Left ventricle myocardium superior (tissue), 1 donor: Measurements from ENCODE around the gene MACROD2. TPM values are rescaled to one million over a fixed set of nuclear protein-coding genes. Genes with fewer than 3 reads are reported as not detected.
A peak's percentile ranks its signal among the peaks of the same experiment; 100 is the strongest.

Experiments used
- ATAC-seq: fragments of 200-7000 bp; cut with Tn5 transposase; one replicate; pipeline ENCODE4 v1.9.1; 2020; ENCODE audit warnings: mild to moderate bottlenecking, moderate library complexity
- DNase-seq: peaks from one replicate; pipeline ENCODE4 v3.0.0-alpha.2; 2020
- intact Hi-C: fragments of 100-400 bp; cut with micrococcal nuclease; formaldehyde crosslinking; loops from one replicate; pipeline ENCODE4 v1.11.0; 2022
- total RNA-seq: library from RNA; stranded (reverse); fragmentation: NEBNext Ultra II Directional; extraction: Animal tissue kit (Norgen Biotek cat#: 25700); gene quantifications from one replicate; pipeline ENCODE4 v1.2.1, GENCODE V29; 2021
- donor health status: DM: no; HTN: yes; CAD: no; lungs with severe emphysema.

Gene MACROD2
- total RNA-seq, 1 donor from 2014 or later: 3.5 TPM

DNA sequence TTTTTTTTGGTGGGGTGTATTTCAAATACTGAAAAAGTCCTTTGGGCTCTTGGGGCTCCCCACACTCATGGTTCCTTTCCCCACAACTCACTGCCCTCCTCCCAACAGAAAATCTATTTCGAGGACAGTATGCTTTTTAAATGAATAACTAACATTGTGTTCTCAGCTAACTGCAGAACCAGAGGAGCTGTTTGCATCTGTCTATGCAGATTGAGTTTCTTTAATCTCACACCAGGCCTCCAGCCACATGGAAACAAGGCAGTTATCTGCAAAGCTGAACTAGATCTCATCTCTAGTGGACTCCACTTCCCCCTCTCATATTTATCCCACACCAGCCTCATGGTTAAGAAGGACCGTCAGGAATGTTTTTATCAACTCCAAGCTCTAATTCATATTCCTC is 1622.8 kb downstream of the MACROD2 start:
- ATAC-seq (no peak), DNase-seq (no peak)
- intact Hi-C loops: no loop called here

DNA sequence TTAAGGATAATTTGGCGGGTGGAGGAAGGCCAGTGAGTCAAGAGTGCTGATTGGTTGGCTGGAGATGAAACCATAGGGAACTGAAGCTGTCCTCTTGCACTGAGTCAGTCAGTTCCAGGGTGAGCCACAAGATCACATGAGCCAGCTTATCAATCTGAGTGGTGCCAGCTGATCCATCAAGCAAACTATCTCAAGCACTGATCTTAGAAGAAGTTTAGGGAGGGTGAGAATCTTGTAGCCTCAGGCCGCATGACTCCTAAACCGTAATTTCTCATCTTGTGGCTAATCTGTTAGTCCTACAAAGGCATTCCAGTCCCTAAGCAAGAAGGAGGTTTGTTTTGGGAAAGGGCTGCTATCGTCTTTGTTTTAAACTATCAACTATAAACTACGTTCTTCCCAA is 1623.6 kb downstream of the MACROD2 start:
- no peak for DNase-seq
- ATAC-seq: no peak
- intact Hi-C loops: no loop called here

DNA sequence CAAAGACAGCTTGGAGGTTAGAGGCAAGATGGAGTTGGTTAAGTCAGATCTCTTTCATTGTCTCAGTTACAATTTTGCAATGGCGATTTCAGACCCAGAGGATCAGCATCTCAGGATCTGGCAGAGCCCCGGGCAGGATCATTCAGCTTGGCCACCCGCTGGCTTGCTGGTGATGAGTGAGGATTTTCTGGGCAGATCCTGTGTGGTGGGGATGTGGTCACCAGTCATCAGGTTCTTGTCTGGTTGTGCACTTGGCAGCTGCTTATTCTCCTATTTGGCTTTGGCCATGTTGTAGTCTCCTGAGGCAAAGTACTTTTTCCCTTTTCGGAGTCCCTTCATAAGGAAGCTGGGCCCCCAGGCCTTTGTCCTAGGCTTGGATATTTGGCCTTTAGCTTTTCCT is 1624.0 kb downstream of the MACROD2 start:
- DNase-seq: no peak
- intact Hi-C loops: no loop called here
- ATAC-seq: no peak

DNA sequence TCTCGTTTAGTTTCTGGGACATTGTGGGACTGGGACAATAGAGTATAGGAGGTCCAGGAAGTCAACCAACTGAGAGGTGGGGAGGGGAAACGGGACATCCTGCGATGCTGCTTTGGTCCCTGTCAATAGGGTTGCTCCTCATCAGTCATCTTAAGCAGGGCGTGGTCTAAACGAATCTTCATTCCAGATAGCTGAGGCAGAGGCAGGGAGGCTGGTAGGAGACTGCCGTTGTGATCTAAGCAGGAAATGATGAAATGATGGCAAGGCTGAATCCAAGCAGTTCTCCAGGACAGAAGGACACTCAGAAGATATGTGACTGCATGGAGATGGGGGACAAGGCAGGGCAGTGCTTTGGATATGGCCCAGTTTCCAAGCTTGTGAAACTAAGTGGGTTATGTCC is 1624.5 kb downstream of the MACROD2 start:
- DNase-seq: no peak
- ATAC-seq: no peak
- intact Hi-C loops: no loop called here

DNA sequence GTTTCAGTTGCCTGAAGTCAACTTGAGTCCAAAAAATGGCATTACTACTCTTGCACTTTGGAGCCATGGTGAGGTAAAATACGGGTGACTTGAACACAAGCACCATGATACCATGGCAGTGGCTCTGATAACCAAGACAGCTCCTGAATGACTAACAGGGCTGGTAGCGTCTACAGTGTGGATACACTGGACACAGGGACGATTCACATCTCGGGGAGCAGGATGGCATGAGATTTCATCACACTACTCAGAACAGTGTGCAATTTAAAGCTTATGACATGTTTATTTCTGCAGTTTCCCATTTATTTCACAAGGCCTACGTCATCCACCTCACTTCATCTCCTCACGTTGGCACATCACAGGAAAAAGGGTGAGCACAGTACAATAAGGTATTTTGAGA is 1627.1 kb downstream of the MACROD2 start:
- intact Hi-C loops: no loop called here
- ATAC-seq (no peak), DNase-seq (no peak)

DNA sequence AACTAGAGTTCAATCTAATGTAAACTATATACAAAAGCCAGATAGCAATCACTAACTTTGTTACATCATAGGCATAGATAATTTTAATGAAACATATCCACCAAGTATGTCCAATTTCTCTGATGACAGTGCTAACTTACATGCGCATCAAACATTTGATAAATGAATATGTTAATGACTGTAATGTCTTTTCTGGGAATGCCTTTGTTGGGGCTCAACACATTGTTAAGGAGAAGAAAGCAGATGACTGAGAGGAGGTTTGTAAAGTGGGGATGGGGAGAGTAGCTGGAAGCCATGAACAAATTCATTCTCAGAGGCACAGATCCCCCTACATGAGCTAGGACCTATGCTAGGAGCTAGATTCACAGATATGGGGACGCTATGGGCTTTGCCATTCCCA is 1627.9 kb downstream of the MACROD2 start:
- no peak for DNase-seq
- intact Hi-C loops: no loop called here
- no peak for ATAC-seq

DNA sequence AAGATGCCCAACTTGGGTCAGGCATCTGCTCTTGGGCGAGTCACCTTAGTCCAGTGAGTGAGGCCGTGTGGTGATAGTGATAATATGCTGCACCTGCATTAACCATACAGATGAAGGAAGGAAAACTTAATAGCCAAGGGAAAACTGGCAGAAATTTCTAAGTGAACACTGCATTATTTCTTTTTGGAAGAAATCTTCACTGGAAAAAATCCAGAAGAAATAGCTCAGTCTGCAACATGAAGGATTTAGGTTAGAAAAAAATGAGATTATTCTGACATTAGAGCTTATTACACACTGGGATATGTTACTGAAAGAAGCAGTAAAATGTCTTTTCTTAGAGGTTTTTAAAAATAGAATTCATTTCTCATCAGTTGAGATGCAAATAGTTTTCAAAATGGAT is 1630.7 kb downstream of the MACROD2 start:
- no peak for ATAC-seq
- no peak for DNase-seq
- intact Hi-C loops: no loop called here

DNA sequence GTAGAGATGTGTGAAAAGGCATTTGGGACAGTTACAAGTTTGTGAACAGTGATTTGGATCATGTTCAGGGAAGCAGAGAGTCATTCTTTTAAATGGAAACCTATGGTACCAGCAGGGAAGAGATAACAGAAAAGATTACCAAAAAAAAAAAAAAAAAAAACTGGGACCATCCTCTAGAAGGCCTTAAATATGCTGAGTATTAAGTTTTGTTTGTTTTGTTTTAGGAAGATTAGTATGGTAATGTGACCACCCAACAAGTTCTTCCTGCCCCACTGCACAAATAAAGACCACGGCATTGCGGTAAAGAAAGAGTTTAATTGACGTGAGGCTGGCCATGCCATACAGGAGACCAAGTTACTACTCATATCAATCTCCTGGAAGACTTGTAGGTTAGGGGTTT is 1631.8 kb downstream of the MACROD2 start:
- intact Hi-C loops: no loop called here
- DNase-seq (no peak), ATAC-seq (no peak)

DNA sequence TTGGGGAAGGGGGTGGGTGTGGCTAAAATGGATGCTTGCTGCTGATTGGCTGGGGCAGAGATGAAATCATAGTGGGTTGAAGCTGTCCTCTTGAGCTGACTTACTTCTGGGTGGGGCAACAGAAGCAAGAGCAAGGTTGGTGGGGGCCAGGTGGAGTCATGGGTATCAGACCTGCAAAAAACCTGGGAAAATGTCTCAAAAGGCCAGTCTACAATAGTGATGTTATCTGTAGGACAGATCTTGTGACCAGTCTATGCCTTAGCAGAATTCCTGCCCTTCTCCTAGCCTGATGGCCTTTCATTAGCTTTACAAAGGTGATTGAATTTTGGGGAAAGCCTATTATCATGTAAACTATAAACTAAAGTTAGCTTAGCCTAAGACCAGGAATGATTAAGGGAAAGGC is 1632.2 kb downstream of the MACROD2 start:
- DNase-seq: no peak
- intact Hi-C loops: no loop called here
- no peak for ATAC-seq

DNA sequence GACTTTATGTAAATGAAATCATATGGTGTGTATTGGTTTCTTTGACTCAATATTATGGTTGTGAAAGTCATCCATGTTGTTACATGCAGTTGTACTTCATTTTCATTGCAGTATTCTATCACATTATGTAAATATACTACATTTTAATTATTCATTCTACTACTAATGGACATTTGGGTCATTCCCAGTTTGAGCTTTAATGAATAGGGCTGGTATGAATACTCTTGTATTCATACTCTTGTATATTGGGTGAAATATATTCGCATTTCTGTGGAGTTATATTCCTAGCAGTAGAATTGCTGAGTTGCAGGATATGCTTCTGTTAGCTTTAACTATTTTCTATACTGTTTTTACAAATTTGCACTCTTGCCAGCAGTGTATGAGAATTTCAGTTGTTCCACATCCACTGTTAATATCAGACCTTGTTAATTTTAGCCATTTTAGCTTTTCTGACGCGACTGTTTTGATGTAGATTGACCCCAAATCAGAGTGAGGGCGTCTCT is 1633.6 kb downstream of the MACROD2 start:
- DNase-seq (no peak), ATAC-seq (no peak)
- intact Hi-C loops: no loop called here

DNA sequence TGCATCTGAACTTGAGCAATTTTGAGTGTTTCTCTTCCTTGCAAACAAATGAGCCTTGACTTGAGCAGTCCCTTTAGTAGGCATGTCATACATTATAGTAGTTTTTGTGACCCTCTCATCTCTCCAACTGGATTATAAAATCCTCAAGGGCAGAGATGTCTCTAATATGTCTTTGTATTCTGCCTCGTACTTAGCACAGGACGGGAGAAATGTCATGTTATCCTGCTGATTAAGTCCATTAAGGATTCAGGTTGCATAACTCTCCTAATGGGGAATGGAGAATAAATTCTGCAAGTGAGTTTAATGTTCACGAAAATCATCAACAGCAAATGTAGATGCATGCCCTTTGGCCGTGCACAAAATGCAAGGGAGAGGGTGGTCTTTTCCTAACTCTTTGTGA is 1635.0 kb downstream of the MACROD2 start:
- DNase-seq (no peak), ATAC-seq (no peak)
- intact Hi-C loops: no loop called here

DNA sequence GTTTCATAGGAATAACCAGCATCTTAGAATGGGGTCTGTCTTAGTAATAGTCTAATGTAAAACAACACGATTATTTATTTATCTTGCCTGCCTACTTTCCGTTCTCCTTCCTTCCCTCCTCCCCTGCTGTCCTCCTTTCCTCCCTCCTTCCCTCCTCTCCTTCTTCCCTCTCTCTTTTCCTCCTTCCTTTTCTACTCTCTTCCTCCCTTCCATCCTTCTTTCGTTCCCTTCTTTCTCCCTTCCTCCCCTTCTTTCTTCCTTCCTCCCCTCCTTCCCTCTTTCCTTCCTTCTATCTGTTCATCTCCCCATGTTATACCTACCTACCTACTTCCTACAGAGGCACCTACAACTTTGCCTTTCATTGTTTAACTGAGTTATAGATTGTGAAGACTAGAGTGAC is 1637.4 kb downstream of the MACROD2 start:
- intact Hi-C loops: no loop called here
- no peak for DNase-seq
- no peak for ATAC-seq

DNA sequence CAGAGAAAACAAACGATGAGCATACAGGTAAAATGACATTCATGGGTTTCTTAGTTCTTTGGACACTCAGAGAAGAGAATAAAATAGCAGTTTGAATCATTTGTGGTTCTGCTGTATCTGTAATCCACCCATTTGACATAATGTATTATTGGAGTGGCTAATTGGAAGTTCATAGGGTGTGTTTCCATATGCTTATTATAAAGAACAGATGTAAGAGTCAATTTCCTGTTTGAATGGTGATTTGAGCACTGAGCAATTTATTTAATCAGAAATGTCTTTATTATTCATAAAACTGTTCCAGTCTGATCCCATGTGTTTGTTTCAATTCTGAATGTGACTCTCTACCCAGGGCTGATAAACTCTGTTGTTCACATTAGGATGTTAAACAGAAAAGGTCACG is 1638.8 kb downstream of the MACROD2 start:
- DNase-seq: no peak
- intact Hi-C loops: no loop called here
- ATAC-seq: no peak

DNA sequence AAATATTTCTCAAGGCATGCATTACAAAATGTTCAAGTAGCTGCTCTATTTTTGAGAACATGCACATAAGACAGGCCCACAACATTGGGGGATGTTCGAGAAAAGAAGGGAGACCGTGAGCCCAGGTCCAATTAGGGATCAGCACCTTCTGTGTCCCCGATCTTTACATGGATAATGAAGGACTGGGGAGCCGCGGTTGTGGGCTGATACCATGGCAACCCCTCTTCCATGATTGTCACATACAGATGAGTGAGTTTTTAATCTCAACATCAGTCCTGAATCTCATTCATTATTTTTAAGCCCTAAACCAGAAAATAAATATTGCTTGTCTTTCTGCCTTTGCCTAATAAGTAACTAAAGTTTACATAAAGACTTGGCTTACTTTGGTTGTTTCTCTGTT is 1642.2 kb downstream of the MACROD2 start:
- ATAC-seq (no peak), DNase-seq (no peak)
- intact Hi-C loops: no loop called here

DNA sequence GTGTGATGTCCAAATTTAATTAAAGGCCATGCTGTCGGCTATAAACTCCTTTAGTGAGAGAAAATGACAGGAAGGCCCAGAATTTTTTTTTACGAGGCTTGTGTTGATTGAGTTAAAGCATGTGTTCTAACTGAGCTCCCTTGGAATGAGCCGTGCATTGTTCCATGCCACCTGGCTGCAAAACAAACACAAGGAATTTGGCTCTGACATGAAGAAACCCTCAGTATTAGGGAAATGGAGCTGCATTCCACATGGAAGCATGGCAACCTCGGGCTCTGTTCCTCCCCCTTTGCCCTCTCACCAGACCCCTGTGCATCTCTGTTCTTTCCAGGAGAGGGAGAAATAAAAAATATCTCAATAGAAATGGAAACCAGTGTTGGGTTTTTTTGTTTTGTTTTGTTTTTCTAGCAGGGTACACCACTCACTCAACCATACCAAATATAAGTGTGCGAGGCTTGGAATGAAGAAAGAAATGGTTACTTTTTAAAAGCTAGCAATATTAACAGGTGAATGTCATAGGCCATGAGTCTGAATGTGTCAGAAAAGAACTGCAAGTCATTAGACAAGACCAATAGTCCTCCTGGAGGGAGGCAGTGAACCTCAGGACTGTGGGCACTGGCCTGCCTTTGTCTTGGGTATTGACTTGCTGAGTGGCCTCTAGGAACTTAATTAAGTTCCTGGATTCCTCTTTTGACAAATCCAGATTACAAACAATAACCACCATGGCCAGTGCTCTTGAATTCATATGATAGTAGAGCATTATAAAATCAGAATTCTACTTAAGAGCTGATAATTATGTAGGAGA is 1642.8 kb downstream of the MACROD2 start:
- intact Hi-C loops: no loop called here

DNA sequence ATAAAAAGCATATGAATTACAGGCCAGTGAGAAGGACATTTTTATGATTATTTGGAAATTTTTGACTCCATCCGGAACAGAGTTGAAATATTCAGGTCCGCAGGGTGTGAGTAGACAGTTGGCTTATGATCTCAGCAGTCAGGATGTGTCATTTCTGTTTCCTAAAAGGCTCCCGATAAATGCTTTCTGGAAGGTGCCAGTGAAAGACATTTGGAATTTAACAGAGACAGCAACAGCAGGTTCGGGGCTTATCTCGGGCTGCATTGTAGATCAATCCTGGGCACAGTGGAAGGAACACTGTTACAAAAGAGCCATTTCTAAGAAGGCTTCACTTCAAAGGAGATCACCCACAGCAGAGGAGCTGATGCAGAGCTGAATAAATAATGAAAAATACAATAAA is 1643.5 kb downstream of the MACROD2 start:
- ATAC-seq: no peak
- intact Hi-C loops: no loop called here

More for the DNA sequence above, 1642.8 kb downstream of the MACROD2 start:
- DNase-seq (no peak), ATAC-seq (peak; percentile 24)

DNA sequence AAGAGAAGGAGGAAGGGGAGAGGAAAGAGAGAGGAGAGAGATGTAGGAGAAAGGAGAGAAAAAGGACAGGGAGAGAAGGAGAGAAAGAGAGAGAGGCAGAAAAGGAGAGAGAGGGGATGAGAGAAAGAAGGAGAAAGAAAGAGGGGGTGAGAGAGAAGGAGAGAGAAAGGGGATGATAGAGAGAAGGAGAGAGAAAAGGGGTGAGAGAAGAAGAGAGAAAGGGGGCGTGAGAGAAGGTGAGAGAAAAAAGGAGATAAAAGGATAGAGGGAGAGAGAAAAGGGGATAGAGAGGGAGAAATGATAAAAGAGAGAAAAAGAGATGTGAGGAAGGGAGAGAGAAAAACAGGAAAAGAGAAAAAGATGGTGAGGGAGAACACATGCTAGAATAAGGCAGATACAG is 1644.5 kb downstream of the MACROD2 start:
- intact Hi-C loops: no loop called here
- ATAC-seq (no peak), DNase-seq (no peak)

More for the DNA sequence above, 1643.5 kb downstream of the MACROD2 start:
- no peak for DNase-seq

DNA sequence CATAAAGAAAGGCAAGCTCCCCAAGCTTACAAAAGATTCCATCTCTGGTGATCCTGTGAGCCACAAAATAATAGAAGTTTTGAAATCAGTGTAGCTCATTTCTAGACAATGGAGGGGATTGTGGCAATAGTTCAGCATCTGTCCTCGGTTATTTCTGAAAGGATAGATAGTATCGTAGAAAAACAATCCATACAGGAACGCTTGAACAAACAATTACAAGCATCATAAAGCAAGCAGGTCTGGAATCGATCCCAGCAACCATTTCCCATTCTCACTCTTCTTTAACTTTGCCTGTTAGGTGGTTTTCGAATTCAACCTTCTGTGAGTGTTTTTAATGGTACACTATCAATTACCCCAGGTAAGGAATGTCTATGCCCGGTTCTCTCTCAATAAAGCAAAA is 1646.8 kb downstream of the MACROD2 start:
- ATAC-seq (no peak), DNase-seq (no peak)
- intact Hi-C loops: no loop called here

DNA sequence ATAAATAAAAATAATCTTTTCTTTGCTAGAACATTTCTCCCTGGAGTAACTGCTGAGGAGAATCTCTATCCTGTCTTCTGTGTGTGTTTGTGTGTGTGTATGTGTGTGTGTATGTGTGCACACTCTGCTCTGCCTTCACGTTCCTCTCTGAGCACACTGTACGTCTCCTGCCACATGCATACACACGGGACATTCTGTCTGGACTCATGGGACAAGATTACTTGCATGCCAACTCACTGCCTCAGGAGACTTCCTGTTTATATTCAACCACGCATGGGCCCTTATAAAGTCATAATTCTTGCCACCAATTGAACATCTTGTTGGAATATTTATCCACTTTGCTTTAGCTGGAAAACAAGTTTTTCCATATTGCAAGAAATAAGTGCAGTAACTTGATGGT is 1647.4 kb downstream of the MACROD2 start:
- DNase-seq (no peak), ATAC-seq (no peak)
- intact Hi-C loops: no loop called here

DNA sequence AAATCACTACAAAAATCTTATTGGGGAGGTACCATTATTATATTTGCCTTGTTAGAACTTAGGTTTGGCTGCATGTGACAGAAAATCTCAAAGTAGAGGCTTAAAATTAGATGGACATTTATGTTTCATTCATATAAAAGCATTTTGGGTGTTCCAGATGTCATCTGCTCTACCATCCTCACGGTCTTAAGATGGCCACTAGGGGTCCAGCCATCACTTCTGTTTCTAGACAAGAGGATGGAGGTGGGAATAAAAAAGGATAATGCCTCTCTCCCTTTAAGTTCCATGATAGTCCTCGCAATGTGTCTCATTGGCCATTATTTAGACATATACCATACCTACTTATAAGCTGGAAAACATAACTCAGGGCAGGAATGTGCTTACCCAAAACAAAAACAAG is 1648.4 kb downstream of the MACROD2 start:
- no peak for DNase-seq
- no peak for ATAC-seq
- intact Hi-C loops: no loop called here

DNA sequence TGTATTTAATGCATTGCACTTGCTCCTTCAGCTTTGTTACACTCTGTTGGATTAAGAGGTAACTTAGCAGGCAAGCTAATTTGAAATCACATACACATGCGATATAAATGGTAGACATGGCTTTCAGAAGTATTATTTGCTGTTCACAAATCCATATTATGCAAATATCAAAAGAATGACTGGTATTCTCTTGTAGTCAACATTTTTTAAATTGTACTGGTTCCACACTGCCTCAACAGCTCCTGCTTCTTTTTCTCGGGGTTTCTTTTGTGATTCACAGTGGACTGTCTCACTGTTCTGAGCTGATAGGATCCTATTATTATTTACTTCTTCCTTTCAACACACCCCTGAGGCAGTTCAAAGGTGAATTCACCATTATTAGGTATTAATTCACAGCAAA is 1650.5 kb downstream of the MACROD2 start:
- ATAC-seq: no peak
- DNase-seq: no peak
- intact Hi-C loops: no loop called here
